ENCODE data around the gene PPP2R2C.

- TF ChIP-seq, protein P1, sequence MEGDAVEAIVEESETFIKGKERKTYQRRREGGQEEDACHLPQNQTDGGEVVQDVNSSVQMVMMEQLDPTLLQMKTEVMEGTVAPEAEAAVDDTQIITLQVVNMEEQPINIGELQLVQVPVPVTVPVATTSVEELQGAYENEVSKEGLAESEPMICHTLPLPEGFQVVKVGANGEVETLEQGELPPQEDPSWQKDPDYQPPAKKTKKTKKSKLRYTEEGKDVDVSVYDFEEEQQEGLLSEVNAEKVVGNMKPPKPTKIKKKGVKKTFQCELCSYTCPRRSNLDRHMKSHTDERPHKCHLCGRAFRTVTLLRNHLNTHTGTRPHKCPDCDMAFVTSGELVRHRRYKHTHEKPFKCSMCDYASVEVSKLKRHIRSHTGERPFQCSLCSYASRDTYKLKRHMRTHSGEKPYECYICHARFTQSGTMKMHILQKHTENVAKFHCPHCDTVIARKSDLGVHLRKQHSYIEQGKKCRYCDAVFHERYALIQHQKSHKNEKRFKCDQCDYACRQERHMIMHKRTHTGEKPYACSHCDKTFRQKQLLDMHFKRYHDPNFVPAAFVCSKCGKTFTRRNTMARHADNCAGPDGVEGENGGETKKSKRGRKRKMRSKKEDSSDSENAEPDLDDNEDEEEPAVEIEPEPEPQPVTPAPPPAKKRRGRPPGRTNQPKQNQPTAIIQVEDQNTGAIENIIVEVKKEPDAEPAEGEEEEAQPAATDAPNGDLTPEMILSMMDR (conservative IDR thresholded peaks at IDR 0.05; ENCODE audit: low read length): no peak
- TF ChIP-seq EZH2phosphoT487 (IDR thresholded peaks at IDR 0.05; ENCODE audit: borderline replicate concordance, low read depth, low read length): no peak
Measured at GRCh38 chr4:6495296-6495590, 22.8 kb upstream of the PPP2R2C start.

Measured in OCI-LY7 (cell line).